ENCODE measurements around the gene PABPN1L. TPM values are rescaled to one million over a fixed set of nuclear protein-coding genes. Genes with fewer than 3 reads are reported as not detected.
A peak's percentile ranks its signal among the peaks of the same experiment; 100 is the strongest.

Gene PABPN1L
- total RNA-seq, 1 experiment from 2014 or later: not detected

- H2BK5ac ChIP-seq (ENCODE audit: insufficient read length, low read length): no peak overlapping the region
- Mint-ChIP-seq H3K4me3 (no peak overlapping the region), H3K9me3 (no peaks in the 10 kb centered on the region), H3K36me3 (ENCODE audit: insufficient read depth in 1 of 3, low read depth in 3 of 3) (peaks cover 0 to 11% (median 8%) of the 10 kb centered on the region in 3 experiments; a peak in 5 of 7 replicates), H3K27ac (peak overlapping the region in 1 of 3 experiments; percentile 18; a peak in 3 of 7 replicates), H3K27me3 (ENCODE audit: low read depth) (no peaks in the 10 kb centered on the region), H3K4me1 (no peaks in the 10 kb centered on the region)
- no peaks in the 10 kb centered on the region for H3K9me3 ChIP-seq (ENCODE audit: control insufficient read depth, low read depth, low read length)
- no peak overlapping the region for H3K9ac ChIP-seq (ENCODE audit: extremely low read depth, insufficient read length, low read length)
- H2AK5ac ChIP-seq (ENCODE audit: insufficient read length, low read length): no peak overlapping the region
- no peak overlapping the region for H2BK12ac ChIP-seq (ENCODE audit: insufficient read length, low read depth, low read length)
- TF ChIP-seq, protein P1, sequence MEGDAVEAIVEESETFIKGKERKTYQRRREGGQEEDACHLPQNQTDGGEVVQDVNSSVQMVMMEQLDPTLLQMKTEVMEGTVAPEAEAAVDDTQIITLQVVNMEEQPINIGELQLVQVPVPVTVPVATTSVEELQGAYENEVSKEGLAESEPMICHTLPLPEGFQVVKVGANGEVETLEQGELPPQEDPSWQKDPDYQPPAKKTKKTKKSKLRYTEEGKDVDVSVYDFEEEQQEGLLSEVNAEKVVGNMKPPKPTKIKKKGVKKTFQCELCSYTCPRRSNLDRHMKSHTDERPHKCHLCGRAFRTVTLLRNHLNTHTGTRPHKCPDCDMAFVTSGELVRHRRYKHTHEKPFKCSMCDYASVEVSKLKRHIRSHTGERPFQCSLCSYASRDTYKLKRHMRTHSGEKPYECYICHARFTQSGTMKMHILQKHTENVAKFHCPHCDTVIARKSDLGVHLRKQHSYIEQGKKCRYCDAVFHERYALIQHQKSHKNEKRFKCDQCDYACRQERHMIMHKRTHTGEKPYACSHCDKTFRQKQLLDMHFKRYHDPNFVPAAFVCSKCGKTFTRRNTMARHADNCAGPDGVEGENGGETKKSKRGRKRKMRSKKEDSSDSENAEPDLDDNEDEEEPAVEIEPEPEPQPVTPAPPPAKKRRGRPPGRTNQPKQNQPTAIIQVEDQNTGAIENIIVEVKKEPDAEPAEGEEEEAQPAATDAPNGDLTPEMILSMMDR (conservative IDR thresholded peaks at IDR 0.05): no peak
- no peak overlapping the region for H2AFZ ChIP-seq (ENCODE audit: low read length)
- no peak for DNase-seq
- H3K4ac ChIP-seq (ENCODE audit: low read depth, low read length): no peak overlapping the region
- no peak overlapping the region for H2BK15ac ChIP-seq (ENCODE audit: low read depth, low read length)
- no peak overlapping the region for H4K91ac ChIP-seq (ENCODE audit: insufficient read length, low read depth, low read length)
- no peak overlapping the region for H2BK20ac ChIP-seq (ENCODE audit: low read depth, low read length, poor library complexity, severe bottlenecking)
- H4K20me1 ChIP-seq (ENCODE audit: control insufficient read depth, insufficient read depth, insufficient read length): no peaks in the 10 kb centered on the region
- no peak overlapping the region for H4K5ac ChIP-seq (ENCODE audit: insufficient read length, low read depth, low read length)
- H2BK120ac ChIP-seq (ENCODE audit: low read depth, low read length, poor library complexity, severe bottlenecking): no peak overlapping the region
- no peaks in the 10 kb centered on the region for H3K23me2 ChIP-seq (ENCODE audit: insufficient read length, low read depth, low read length, poor library complexity, severe bottlenecking)
- no peak overlapping the region for H3K4me2 ChIP-seq (ENCODE audit: insufficient read depth, insufficient read length, low read length)
- H4K8ac ChIP-seq (replicated peaks; ENCODE audit: insufficient read length, low read depth, low read length): no peak overlapping the region
- H3K14ac ChIP-seq (ENCODE audit: insufficient read depth, low read length): no peak overlapping the region
- no CpG with 5 or more reads among the region's 13 CpGs for WGBS (ENCODE audit: extremely low coverage, insufficient read length, low lambda C conversion rate)
- H3K56ac ChIP-seq (ENCODE audit: insufficient read length, low read depth, low read length): no peak overlapping the region
- H3K4me1 ChIP-seq (ENCODE audit: insufficient read depth, low read length): no peaks in the 10 kb centered on the region
- H3T11ph ChIP-seq (ENCODE audit: low read length): no peak overlapping the region
- H3K79me2 ChIP-seq (ENCODE audit: insufficient read depth, low read length): no peaks in the 10 kb centered on the region
- no peak overlapping the region for H3K18ac ChIP-seq (ENCODE audit: insufficient read length, low read depth, low read length)
- no peaks in the 10 kb centered on the region for H3K79me1 ChIP-seq (ENCODE audit: insufficient read depth, low read depth, low read length, poor library complexity, severe bottlenecking)
- no peak overlapping the region for H3K23ac ChIP-seq (ENCODE audit: insufficient read length, low read depth, low read length)
- H3K27ac ChIP-seq (ENCODE audit: insufficient read length, low read depth, low read length): no peak overlapping the region
- H3K27me3 ChIP-seq (ENCODE audit: insufficient read depth, low read length): no peaks in the 10 kb centered on the region
These were observed 31.8 kb downstream of the PABPN1L start for GRCh38 chr16:88834670-88835069.
